Neural cell (in vitro differentiated cells): ENCODE data around the gene VSIG10L. TPM values are rescaled to one million over a fixed set of nuclear protein-coding genes. Genes with fewer than 3 reads are reported as not detected.

Experiments
- H2AFZ ChIP-seq: fragments of 200-600, 300-800 bp; sonication (generic), shearing (Covaris generic); 2 replicates; pipeline ENCODE4 v1.6.0; 2014; ENCODE audit warnings: low read depth, mild to moderate bottlenecking, antibody characterized with exemption, low read length, moderate library complexity
- H3F3A ChIP-seq: fragments of 200-600 bp; shearing (Covaris generic); 2 replicates; pipeline ENCODE4 v1.6.1; 2016; ENCODE audit warnings: mild to moderate bottlenecking, moderate library complexity, mixed read lengths, antibody characterized with exemption, low read length; ENCODE audit not compliant: insufficient read depth, poor library complexity, severe bottlenecking
- H3K27ac ChIP-seq: fragments of 200-600, 300-800 bp; sonication (generic), shearing (Covaris generic); 2 replicates; pipeline ENCODE4 v1.5.1; 2014; ENCODE audit warnings: mild to moderate bottlenecking, low read length, moderate library complexity
- H3K27me3 ChIP-seq: fragments of 300-800, 200-600 bp; sonication (generic), shearing (Covaris generic); 2 replicates; pipeline ENCODE4 v1.6.0; 2014; ENCODE audit warnings: mild to moderate bottlenecking, low read depth, low read length, moderate library complexity; ENCODE audit not compliant: insufficient read depth
- H3K36me3 ChIP-seq: fragments of 300-800, 200-600 bp; sonication (generic), shearing (Covaris generic); 2 replicates; pipeline ENCODE4 v1.5.1; 2014; ENCODE audit warnings: mild to moderate bottlenecking, antibody characterized with exemption, low read length, moderate library complexity; ENCODE audit not compliant: insufficient read depth
- H3K4me2 ChIP-seq: fragments of 300-800, 200-600 bp; sonication (generic), shearing (Covaris generic); 2 replicates; pipeline ENCODE4 v1.6.0; 2014; ENCODE audit warnings: mild to moderate bottlenecking, low read length
- H3K4me3 ChIP-seq: fragments of 300-800, 200-600 bp; sonication (generic), shearing (Covaris generic); 2 replicates; pipeline ENCODE4 v1.5.1; 2014; ENCODE audit warnings: mild to moderate bottlenecking, low read length, moderate library complexity
- H3K79me2 ChIP-seq: fragments of 200-600 bp; shearing (Covaris generic); replicated peaks from 2 replicates; pipeline ENCODE4 v1.6.0; 2014; ENCODE audit warnings: mild to moderate bottlenecking, low read length, moderate library complexity; ENCODE audit not compliant: insufficient read depth
- H3K9ac ChIP-seq: fragments of 300-800, 200-600 bp; sonication (generic), shearing (Covaris generic); 2 replicates; pipeline ENCODE4 v1.6.1; 2016; ENCODE audit warnings: mild to moderate bottlenecking, low read length, mixed read lengths
- H3K9me2 ChIP-seq: fragments of 200-600 bp; shearing (Covaris generic); 2 replicates; pipeline ENCODE4 v1.6.1; 2016; ENCODE audit warnings: mild to moderate bottlenecking, low read length, mixed read lengths; ENCODE audit not compliant: insufficient read depth
- H3K9me3 ChIP-seq: fragments of 200-600, 300-800 bp; sonication (generic), shearing (Covaris generic); 2 replicates; pipeline ENCODE4 v1.6.1; 2016; ENCODE audit warnings: mild to moderate bottlenecking, mixed run types, low read length, moderate library complexity, mixed read lengths
- H4K20me1 ChIP-seq: fragments of 200-600 bp; shearing (Covaris generic); 2 replicates; pipeline ENCODE4 v1.6.1; 2016; ENCODE audit warnings: mild to moderate bottlenecking, mixed run types; ENCODE audit not compliant: insufficient read depth
- EP300 ChIP-seq: fragments of 450-650 bp; conservative IDR thresholded peaks from 2 replicates; pipeline ENCODE4 v1.6.1; 2014; ENCODE audit warnings: antibody characterized with exemption, mild to moderate bottlenecking, moderate library complexity; ENCODE audit not compliant: poor library complexity, severe bottlenecking
- EZH2 ChIP-seq: fragments of 200-600, 300-800 bp; shearing (Covaris generic), sonication (generic); IDR thresholded peaks from 2 replicates; pipeline ENCODE4 v1.6.1; 2014; ENCODE audit warnings: antibody characterized with exemption, low read length, borderline replicate concordance, mild to moderate bottlenecking; ENCODE audit not compliant: insufficient read depth, poor library complexity, severe bottlenecking
- MXI1 ChIP-seq: fragments of 450-650 bp; conservative IDR thresholded peaks from 2 replicates; pipeline ENCODE4 v1.6.1; 2014; ENCODE audit warnings: antibody characterized with exemption, mild to moderate bottlenecking; ENCODE audit not compliant: poor library complexity, severe bottlenecking
- POLR2AphosphoS5 ChIP-seq: IDR thresholded peaks from 2 replicates; pipeline ENCODE4 v1.6.1; 2012
- RAD21 ChIP-seq: fragments of 450-650 bp; conservative IDR thresholded peaks from 2 replicates; pipeline ENCODE4 v1.6.1; 2014; ENCODE audit warnings: antibody characterized with exemption, mild to moderate bottlenecking, moderate library complexity
- SMC3 ChIP-seq: fragments of 450-650 bp; conservative IDR thresholded peaks from 2 replicates; pipeline ENCODE4 v1.6.1; 2014; ENCODE audit warnings: antibody characterized with exemption, mild to moderate bottlenecking, moderate library complexity; ENCODE audit not compliant: poor library complexity
- TAF1 ChIP-seq: IDR thresholded peaks from 2 replicates; pipeline ENCODE4 v1.6.1; 2012; ENCODE audit warnings: low read depth
- polyA plus RNA-seq: library from polyadenylated mRNA; depleted of rRNA; stranded (reverse); fragments of >200 nt; gene quantifications from 2 replicates; pipeline ENCODE4 v1.2.3, GENCODE V29; 2014
- TF ChIP-seq, protein P1 (sequence below): IDR thresholded peaks from 2 replicates; pipeline ENCODE4 v1.6.1; 2012; ENCODE audit warnings: borderline replicate concordance
- TF ChIP-seq, protein P2 (sequence below): fragments of 450-650 bp; IDR thresholded peaks from 2 replicates; pipeline ENCODE4 v1.5.1; 2014; ENCODE audit warnings: antibody characterized with exemption, mild to moderate bottlenecking, moderate library complexity; ENCODE audit not compliant: poor library complexity, severe bottlenecking

Gene VSIG10L
- polyA plus RNA-seq, 1 donor from 2014 or later: 2.3 TPM

- Histone ChIP-seq H3K36me3 (no peaks in the 10 kb centered on the region), H3K27ac (no peak overlapping the region), H3K79me2 (no peaks in the 10 kb centered on the region), H3K4me2 (no peak overlapping the region), H2AFZ (no peak overlapping the region), H3K9ac (no peak overlapping the region), H3K9me3 (no peaks in the 10 kb centered on the region), H3F3A (no peaks in the 10 kb centered on the region), H4K20me1 (no peaks in the 10 kb centered on the region), H3K9me2 (no peaks in the 10 kb centered on the region), H3K4me3 (no peak overlapping the region), H3K27me3 (no peaks in the 10 kb centered on the region)
- no peak for TF ChIP-seq POLR2AphosphoS5
- TF ChIP-seq, protein P1, sequence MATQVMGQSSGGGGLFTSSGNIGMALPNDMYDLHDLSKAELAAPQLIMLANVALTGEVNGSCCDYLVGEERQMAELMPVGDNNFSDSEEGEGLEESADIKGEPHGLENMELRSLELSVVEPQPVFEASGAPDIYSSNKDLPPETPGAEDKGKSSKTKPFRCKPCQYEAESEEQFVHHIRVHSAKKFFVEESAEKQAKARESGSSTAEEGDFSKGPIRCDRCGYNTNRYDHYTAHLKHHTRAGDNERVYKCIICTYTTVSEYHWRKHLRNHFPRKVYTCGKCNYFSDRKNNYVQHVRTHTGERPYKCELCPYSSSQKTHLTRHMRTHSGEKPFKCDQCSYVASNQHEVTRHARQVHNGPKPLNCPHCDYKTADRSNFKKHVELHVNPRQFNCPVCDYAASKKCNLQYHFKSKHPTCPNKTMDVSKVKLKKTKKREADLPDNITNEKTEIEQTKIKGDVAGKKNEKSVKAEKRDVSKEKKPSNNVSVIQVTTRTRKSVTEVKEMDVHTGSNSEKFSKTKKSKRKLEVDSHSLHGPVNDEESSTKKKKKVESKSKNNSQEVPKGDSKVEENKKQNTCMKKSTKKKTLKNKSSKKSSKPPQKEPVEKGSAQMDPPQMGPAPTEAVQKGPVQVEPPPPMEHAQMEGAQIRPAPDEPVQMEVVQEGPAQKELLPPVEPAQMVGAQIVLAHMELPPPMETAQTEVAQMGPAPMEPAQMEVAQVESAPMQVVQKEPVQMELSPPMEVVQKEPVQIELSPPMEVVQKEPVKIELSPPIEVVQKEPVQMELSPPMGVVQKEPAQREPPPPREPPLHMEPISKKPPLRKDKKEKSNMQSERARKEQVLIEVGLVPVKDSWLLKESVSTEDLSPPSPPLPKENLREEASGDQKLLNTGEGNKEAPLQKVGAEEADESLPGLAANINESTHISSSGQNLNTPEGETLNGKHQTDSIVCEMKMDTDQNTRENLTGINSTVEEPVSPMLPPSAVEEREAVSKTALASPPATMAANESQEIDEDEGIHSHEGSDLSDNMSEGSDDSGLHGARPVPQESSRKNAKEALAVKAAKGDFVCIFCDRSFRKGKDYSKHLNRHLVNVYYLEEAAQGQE: no peak
- TF ChIP-seq EP300: no peak
- TF ChIP-seq TAF1: no peak
- no peak for TF ChIP-seq RAD21
- TF ChIP-seq, protein P2, sequence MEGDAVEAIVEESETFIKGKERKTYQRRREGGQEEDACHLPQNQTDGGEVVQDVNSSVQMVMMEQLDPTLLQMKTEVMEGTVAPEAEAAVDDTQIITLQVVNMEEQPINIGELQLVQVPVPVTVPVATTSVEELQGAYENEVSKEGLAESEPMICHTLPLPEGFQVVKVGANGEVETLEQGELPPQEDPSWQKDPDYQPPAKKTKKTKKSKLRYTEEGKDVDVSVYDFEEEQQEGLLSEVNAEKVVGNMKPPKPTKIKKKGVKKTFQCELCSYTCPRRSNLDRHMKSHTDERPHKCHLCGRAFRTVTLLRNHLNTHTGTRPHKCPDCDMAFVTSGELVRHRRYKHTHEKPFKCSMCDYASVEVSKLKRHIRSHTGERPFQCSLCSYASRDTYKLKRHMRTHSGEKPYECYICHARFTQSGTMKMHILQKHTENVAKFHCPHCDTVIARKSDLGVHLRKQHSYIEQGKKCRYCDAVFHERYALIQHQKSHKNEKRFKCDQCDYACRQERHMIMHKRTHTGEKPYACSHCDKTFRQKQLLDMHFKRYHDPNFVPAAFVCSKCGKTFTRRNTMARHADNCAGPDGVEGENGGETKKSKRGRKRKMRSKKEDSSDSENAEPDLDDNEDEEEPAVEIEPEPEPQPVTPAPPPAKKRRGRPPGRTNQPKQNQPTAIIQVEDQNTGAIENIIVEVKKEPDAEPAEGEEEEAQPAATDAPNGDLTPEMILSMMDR: no peak
These were observed 44.5 kb downstream of the VSIG10L start for GRCh38 chr19:51297406-51297805.

DNA sequence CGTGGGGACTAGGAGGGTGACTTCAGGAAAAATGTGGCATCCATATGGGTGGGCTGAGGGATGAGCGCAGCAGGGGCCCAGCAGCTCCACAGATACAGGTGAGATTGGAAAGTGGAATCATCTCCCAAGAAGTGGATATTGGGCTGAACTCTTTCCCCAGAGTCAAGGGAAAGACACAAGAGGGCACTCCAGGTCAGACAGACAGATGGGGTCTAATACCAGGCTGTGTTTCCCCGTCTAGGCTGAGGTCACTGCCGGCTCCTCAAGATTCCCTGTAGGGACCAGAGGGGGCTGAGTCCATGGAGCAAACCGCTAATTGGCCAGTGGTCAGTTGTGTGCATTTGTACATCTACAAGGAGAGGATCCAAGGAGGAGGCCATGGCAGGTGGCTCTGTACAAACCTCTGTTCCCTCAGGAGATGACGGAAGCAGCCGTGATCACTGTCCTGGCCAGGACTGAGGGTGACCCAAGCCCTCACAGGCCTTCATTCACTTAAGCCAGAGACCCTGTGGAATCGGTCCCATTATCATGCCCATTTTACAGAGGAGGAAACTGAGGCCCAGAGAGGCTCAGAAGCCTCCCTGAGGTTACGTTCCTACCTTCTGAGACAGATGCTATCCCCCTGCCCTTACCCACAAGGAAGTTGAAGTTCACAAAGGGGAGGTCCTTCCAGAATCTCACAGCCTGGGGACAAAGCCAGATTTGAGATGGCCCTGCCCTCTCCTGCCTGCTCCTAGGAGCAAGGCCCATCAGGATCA lies 45.4 kb downstream of the VSIG10L start:
- Histone ChIP-seq H3K4me2 (no peak overlapping the region), H2AFZ (no peak overlapping the region)

More for the DNA sequence above, 45.4 kb downstream of the VSIG10L start:
- H3K27ac ChIP-seq: no peak overlapping the region
- no peaks in the 10 kb centered on the region for H3K9me3 ChIP-seq
- no peak overlapping the region for H3K4me3 ChIP-seq
- no peaks in the 10 kb centered on the region for H3K79me2 ChIP-seq
- TF ChIP-seq MXI1: no peak
- TF ChIP-seq, protein P1: no peak
- TF ChIP-seq EP300: no peak
- TF ChIP-seq TAF1: no peak
- peak; percentile 15 for TF ChIP-seq SMC3
- no peak for TF ChIP-seq POLR2AphosphoS5
- TF ChIP-seq, protein P2: no peak
- TF ChIP-seq RAD21: peak; percentile 28
- TF ChIP-seq EZH2: no peak
- no peaks in the 10 kb centered on the region for H3F3A ChIP-seq
- H3K9me2 ChIP-seq: no peaks in the 10 kb centered on the region
- no peaks in the 10 kb centered on the region for H3K27me3 ChIP-seq
- H3K9ac ChIP-seq: no peak overlapping the region
- H3K36me3 ChIP-seq: no peaks in the 10 kb centered on the region
- H4K20me1 ChIP-seq: no peaks in the 10 kb centered on the region
